GM18867 (cell line): ENCODE measurements around the gene ADAMTS14.

Experiments
- ATAC-seq: cut with Tn5 transposase; IDR thresholded peaks from one replicate; pipeline ENCODE4 v1.9.1; 2021; ENCODE audit warnings: mild to moderate bottlenecking, moderate library complexity; ENCODE audit not compliant: unreplicated experiment

Gene ADAMTS14

DNA sequence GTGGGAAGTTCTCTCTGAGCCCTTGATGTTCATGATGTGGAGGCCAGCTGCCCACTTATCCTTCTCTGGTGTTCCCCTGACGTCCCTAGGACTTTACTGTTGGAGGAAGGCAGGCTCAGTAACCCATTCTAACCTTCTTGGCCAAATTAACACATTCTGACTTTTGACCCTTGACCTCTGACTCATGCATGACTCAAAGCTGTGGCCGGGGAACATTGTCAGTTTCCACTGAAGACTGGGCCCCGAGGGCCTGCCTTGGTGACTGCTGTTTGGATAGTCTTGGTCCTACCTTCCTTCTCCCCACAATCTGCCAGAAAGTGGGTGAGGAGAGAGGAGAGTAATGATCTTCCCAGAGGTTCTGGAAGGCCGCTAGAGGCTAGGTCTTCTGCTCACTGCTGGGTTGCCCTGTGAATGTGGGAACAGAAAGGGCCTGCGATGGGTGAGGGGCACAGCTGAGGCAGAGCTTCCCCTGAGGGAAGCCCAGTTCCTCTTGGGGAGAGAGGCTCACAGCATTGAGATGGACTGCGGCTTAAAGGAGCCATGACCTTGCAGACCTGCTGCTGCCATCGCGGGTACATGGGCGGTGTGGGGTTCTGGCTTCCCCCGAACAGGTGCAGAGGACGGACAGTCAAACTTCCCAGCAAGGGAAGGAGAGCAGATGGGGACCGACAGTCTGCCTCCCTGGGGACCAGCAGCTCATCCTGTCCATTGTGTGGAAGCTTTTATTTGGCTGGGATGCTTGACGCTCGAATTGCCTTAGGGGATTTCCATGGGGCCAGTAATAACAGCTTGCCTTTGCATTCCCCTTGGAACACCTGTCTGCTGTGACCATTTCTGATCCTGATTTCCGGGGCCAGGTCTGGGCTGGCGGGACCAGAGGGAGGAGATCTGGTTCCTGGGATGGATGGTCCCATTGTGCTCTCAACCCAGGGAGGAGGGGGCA is 43.8 kb downstream of the ADAMTS14 start:
- no peak for ATAC-seq

DNA sequence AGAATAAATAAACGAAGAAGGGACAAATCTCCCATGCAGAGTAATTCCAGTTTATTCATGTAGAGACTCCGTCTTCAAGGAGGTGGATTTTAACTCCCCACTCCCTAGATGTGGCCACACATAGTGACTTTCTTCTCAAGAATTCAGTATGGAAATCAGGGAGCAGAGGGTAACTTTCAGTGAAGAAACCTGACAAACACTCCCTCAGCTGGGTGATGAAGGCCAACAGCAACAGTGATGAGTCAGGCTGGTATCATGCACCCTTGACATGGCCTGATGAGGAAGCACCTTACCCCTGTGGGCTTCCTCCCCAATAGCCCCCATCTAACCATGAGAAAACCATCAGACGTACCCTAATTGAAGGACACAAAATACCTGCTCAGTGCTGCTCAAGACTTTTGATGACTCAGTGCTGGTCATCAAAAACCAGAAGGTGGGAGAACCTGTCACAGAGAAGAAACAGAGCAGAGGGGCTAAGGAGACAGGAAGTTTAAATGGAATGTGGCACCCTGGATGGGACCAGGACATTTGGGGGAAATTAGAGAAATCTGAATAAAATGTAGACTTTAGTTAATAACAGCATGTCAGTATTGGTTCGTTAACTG is 50.6 kb downstream of the ADAMTS14 start:
- no peak for ATAC-seq

DNA sequence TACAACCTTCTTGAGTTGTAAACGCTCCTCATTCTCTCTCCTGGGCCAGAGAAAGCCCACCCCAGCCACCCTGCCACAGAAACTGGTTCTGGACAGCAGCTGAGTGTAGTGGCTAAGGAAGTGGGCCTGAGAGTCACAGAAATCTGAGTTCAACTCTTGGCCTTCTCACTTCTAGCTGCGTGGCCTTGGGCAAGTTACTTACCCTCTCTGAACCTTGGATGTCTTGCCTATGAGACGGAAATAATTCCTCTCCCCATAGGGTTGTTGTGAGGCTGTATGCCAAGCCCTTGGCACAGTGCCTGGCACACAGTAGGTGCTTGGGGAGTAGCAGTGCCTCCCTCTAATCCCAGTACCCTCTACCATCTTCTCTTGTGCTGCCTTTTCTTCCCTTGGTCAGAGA is 51.5 kb downstream of the ADAMTS14 start:
- ATAC-seq = no peak

DNA sequence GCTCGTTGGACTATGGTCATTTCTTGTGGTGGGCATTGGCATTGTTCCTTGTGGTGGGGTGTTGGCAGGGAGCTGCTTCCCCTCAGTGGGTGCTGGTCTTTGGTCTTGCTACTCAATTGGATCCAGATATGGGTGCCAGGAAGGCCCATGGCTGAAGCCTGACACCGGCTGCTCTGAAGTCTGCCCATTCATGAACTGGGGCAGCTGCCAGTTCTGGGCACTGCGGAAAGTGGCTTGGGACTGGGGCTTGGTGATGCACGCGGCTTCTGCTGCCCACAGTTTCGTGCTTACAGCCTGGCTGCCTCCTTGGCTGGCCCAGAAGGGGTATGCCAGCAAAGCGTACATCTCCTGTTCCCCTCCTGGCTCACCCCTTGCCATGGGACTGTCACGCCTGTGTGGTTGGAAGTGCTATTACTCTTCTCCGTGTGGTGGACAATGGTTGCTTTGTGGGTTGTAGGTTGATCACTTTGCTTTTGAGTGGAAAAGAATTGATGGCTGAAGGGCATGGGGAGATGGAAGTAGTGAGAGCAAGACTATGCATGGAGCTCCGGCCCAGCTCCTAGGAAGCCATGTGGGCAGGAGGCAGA is 54.7 kb downstream of the ADAMTS14 start:
- no peak for ATAC-seq

DNA sequence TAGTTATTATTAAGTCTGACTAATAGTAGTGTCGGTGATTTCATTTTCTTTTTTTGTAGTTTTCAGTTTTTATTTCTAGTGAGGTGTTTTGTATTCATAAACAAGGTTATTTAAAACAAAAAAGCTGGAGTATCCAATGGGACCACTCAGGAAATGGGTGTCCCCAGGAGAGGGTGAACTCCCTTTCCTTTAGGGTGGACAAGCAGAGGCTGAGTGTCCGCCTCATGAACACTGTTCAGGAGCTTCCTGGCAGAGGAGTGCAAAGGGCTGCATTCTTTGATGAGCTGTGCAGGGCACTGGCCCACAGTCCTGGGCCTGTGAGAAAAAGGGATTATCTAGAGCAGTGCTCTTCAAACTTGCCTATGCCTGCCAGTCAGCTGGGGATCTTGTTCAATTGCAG is 56.0 kb downstream of the ADAMTS14 start:
- no peak for ATAC-seq

DNA sequence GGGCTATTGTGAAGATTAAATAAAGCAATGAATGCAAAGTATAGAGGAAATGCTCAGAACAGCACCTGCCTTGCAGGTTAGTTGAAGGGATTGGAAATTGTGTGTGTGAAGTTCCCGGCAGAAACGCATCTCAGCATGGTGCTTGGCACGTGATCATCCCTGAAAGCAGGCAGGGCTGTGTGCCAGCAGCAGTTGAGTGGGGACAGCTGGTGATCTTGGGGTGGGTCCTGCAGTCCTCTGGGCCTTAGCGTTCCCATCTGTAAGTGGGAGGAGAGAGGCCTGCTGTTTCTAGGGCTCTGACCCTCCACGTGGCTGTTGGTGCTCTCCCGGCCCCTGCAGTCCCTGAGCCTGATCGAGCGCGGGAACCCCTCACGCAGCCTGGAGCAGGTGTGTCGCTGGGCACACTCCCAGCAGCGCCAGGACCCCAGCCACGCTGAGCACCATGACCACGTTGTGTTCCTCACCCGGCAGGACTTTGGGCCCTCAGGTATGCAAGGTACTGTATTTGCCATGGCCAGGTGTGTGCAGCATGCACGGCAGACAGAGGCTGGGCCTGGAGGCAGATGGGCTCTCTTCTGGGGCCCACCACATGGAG is 57.6 kb downstream of the ADAMTS14 start:
- ATAC-seq = no peak

DNA sequence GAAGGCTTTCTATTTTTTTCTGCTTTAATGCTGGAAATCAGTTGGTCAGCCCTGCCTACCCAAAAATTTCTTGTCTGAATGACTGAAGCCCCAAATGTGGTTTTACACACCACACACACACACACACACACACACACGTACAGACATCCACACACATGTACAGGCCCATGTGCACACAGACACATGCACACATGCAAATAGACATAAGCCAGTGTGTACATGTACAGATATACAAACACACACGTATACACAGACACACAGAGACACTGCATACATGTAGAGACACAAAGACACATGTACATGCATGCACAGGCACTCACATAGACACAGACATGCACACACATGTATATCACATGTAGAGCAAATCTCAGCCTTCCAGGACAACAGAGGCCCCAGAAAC is 58.6 kb downstream of the ADAMTS14 start:
- no peak for ATAC-seq

DNA sequence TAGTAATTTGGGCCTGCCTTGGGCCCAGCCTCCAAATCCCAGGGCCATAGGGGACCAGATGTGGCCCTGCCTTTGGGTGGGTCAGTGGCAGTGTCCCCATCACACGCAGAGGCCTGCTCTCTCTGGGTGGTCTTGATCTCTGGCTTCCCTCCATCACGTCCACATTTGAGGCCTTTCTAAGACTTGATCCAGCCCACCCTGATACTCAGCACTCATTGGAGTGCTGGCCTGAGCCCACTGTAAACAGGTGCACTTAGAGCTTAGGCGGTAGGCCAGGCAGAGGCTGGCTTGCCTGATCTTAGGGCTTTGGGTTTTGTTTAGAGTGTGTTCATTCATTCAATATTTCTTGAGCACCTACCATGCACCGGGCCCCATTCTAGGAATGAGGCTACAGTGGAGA is 60.3 kb downstream of the ADAMTS14 start:
- no peak for ATAC-seq

DNA sequence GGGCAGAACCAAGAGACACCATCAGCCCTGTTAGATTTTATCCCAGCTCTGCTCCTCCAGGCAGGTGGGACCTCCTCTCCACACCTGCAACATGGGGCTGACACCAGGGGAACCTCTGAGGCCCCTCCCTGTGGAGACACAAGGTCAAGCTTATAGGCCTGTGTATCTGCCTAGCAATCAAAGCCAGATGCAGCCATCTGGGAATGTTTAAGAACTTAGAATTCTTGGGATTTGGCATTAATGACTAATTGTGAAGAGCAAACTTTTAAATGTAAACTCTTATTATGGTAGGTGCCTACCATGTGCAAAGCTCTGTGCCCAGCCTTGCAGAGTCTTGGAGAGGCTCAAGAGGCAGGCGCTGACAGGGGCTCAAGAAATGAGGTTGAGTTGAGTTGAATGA is 60.7 kb downstream of the ADAMTS14 start:
- ATAC-seq = no peak

DNA sequence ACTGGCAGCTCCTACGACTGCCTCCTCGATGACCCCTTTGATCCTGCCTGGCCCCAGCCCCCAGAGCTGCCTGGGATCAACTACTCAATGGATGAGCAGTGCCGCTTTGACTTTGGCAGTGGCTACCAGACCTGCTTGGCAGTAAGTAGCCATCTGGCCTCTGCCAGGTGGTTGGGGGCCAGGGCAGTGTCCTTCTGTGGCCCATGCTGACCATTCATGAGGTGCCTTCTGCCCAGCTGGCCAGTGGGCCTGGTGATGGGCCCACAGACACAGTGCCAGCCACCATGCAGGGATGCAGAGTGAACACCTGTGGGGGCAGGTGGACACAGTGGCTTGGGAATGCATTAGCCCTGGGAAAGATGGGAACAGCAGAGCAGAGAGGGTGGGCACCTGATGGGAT is 62.9 kb downstream of the ADAMTS14 start:
- no peak for ATAC-seq

DNA sequence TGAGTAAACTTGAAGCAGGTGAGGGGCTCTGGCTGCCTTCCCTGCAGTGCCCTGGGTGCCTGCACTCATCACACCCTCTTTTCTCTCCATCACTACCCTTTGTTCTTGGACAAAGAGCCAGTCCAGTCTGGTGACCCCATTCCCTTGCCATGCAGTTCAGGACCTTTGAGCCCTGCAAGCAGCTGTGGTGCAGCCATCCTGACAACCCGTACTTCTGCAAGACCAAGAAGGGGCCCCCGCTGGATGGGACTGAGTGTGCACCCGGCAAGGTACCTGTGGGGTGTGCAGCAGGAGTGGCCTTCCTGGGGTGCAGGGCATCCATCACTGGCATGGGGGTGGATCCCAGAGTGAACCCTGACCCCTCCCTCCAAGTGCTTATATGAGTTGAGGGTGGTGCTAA is 64.2 kb downstream of the ADAMTS14 start:
- ATAC-seq = no peak

DNA sequence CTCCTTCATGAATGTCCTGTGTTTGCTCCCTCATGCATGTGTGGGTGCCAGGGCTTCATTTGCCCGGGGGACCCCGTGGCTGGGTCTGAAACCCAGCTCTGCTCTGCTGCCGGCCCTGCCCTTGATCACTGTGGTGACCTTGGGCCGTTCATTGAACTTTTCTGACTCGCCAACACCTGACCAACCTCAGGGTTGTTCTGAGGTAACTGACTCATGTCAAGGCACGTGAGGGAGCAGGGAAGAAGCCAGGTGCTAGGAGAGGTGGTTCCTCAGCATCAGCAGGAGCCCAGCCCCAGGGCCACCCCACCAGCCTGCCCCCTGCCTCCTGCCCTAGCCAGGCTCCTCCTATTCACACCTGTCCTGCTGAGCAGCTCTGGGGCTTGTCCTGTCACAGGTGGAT is 64.9 kb downstream of the ADAMTS14 start:
- ATAC-seq = no peak

DNA sequence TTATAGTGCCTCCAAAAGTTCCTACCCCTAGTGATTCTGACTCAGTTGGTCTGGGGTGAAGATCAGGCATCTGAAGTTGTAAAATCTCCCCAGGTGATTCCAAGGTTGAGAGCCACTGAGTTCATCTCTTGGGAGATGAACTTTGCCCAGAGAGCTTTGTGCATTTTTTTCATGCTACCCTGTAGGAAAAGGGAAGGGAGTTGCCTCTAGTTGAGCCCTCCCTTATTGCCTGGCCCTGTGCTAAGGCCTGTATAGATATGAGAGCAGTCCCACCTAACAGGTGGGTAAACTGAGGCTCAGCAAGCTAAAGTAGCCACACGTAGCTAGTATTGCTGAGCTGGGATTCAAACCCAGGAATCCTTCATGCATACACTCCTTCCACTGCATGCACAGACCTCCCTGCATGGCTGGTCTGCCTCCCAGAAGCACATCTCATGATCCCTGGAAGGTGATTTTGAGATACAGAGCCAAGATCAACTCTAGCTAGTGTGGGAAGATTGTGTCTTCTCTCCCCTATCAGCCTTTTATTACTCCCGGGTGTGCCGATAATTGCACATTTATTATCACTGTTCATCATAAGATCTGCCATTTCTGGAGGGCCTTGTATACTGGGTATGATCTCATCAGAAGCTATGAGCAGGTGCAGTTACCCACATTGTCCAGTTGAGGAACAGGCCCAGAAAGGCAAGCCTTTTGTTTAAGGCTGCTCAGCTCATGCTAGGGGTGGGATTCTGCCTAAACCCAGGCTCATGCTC is 65.9 kb downstream of the ADAMTS14 start:
- no peak for ATAC-seq

DNA sequence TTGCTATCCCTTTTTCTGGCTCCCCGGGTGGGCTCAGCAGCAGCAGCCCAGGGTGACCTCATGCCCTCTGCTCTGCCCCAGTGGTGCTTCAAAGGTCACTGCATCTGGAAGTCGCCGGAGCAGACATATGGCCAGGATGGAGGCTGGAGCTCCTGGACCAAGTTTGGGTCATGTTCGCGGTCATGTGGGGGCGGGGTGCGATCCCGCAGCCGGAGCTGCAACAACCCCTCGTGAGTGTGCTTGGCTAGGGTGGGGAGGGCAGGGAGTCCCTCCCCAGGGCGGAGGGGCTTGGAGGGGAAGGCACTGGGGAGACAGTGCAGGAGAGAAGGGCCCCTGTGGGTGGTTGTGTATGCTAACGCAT is 66.4 kb downstream of the ADAMTS14 start:
- no peak for ATAC-seq

DNA sequence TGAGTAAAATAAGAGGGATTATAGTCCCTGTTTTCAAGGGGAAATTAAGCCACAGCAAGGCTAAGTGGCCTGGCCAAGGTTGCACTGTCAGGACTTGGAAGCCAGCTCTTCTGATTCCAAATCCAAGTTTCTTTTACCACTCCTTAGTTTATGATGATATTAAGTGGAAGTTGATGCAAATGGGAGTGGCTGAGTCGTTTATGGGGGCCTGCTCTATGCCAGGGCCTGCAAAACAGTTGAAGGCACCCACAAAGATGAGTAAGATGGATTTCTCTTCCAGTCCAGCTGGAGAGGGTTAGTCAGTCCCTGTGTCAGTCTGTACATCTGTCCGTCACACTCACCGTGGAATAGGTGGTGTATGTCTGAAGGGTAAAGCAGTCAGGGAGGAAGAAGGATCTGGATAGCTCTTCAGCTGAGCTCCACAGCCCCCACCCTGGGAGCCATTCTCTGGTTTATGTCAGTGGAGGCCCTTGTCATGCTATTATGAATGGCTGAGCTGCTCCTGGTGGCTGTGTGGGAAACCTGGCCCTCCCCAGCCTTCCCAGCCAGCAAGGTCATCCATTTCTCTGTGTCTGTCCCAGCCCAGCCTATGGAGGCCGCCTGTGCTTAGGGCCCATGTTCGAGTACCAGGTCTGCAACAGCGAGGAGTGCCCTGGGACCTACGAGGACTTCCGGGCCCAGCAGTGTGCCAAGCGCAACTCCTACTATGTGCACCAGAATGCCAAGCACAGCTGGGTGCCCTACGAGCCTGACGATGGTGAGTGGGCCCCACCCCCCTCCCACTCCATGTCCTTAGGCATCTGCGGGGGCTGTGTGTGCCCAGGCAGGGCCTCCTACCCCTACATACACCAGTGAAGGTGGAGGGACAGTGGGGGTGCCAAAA is 68.3 kb downstream of the ADAMTS14 start:
- ATAC-seq = no peak

DNA sequence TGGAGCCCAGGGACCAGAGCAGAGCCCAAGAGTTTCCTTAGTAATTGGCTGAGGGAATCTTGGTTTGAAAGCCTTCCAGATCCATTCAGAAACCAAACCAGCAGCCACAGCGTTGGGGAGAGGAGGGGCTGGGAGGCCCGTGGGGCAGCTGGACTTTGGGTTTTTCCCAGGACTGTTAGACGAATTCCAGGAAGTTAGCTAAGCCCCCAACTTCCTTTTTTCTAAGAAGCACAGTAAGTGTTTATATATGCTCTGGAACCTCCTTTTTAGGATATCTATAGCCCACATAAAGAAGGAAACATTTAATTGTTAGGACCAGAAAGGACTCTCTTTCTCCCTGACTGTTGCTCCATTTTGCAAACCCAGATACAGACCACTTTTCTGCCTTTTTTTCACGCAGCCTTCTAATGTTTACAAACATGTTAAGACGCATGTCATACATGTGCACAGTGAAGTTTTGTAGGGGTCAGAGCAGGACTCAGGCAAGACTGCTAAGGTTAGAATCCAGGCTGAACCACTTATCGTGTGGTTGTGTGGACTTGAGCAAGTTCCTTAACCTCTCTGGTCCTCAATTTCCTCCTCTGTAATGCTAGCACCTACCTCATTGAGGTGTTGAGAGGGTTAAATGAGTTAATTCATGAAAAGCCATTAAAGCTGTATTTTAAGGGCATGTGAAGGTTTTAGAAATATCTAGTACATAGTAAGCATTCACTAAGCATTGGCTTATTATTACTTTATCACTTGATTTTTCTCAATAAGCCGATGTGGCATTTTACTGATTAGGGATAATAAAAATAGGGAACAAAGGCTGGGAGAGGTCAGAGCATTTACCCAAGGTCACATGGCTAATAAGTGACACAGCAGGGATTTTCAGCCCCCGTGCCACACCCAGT is 70.5 kb downstream of the ADAMTS14 start:
- ATAC-seq = no peak

DNA sequence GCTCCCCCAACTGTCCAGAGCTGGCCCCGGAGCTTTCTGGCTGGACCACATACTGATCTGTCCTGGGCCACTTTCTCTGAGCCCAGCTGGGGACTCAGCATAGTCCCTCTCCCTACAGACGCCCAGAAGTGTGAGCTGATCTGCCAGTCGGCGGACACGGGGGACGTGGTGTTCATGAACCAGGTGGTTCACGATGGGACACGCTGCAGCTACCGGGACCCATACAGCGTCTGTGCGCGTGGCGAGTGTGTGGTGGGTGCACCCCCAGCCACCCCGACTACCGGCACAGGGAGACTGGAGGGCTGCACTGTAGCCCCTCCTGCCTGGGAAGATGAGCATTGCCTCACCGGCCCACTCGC is 71.1 kb downstream of the ADAMTS14 start:
- no peak for ATAC-seq

DNA sequence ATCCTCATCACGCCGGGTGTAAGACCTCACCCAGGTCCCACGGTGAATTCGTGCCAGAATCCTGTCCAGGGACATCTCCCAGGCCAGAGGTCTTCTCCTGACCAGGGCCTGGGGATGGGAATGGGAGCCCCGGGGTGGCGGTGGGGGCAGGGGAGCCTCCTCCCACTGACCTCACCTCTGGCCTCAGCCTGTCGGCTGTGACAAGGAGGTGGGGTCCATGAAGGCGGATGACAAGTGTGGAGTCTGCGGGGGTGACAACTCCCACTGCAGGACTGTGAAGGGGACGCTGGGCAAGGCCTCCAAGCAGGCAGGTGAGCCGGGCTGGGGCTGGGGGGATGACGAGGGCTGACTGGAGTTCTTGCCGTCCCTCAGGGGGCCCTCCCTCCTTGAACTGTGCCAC is 71.6 kb downstream of the ADAMTS14 start:
- no peak for ATAC-seq

DNA sequence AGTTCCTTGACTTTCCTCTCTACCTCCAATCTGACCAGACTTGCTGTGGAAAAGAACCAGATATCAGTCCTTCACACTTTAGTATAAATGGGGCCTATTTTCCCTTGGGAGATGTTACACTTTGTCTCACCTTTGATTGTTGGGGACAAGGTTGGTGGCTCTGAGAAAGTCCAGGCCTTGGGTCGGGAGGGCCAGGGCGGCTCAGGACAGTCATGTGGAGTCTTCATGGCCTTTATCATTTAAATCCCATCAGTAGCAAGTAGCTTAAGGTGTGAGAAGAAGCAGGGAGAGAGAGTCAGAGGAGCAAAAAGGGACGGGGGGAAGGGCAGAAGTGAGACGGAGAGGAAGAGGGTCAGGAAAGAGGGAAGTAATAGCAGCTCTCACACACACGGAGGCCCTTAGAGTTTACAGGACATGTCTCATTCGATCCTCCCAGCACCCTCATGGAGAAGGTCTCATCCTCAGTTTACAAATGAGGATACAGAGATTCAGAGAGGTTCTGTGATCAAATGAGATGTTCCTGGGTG is 72.4 kb downstream of the ADAMTS14 start:
- ATAC-seq = no peak
